NCI-H2227 (cell line): ENCODE measurements around the gene KLC3.

ENCODE experiments used
- DNase-seq: peaks from one replicate; lab custom pipeline; 2025; ENCODE audit not compliant: unreplicated experiment; lab: John Stamatoyannopoulos, UW

KLC3 gene

DNA sequence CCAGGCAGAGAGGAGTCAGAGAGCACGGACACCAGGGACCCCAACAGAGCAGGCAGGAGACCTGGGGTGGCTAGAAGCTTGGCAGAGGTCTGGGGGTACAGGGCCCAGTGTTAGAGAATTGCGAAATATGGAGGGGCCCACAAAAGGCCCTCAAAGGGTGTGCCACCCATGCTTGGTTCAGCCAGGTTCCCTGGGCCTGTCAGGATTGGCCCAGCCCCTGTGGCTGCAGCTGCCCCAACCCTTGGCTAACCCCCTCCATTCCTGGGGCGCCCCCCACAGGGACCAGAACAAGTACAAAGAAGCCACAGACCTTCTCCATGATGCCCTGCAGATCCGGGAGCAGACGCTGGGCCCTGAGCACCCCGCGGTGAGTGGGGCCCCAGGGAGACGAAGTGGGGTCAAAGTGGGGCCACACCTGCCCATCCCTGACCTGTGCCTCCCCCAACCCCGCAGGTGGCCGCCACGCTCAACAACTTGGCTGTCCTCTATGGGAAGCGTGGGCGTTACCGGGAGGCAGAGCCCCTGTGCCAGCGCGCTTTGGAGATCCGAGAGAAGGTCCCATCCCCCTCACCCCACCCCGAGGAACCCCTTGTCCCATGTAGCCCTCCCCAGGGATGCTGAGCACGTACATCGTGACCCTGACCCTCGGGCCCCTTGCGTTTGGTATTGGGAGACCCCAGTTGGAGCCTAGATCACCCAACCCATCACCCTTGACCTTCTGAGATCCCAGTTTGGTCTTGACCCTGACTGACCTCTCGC lies 8.0 kb downstream of the KLC3 start:
- no peak for DNase-seq

GRCh38 chr19:45349126-45349415 lies 8.5 kb downstream of the KLC3 start:
- no peak for DNase-seq

DNA sequence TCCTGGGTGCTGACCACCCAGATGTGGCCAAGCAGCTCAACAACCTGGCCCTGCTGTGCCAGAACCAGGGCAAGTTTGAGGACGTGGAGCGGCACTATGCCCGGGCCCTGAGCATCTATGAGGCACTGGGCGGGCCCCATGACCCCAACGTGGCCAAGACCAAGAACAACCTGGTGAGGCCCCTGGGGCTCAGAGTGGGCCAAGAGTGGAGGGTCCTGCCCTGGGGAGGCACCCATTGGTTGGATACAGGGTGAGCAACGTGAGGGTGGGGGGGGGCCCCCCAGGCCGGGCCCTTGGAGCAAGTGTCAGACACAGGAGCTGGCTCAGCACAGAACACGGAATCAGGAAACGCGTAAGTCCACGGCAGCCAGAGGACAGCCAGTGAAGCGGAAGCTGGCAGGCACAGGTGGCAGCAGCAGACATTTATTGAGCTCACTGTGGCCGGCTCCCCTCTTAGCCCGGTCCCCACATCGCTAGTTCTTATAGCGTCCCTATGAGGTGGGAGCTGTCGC lies 8.9 kb downstream of the KLC3 start:
- DNase-seq, result no peak

DNA sequence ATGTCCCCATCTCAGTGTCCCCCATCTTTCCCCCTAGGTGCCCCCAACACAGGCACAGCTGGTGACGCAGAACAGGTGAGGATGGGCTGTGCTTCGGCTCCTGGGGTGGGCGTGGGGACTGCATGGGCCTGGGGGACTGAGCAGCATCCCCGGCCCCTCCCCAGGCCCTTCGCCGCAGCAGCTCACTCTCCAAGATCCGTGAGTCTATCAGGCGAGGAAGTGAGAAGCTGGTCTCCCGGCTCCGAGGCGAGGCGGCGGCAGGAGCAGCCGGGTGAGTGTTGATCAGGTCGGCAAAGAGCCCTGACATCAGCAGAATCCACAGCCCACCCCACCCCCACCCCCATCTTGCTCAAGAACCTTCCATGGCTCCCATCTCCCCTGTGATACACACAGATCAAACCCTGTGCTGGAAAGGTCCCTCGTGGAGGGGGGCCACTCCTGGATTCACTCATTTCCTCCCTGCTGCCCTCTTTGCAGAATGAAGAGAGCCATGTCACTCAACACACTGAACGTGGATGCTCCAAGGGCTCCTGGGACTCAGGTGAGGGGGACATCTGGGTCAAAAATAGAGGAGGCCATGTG lies 10.0 kb downstream of the KLC3 start:
- DNase-seq, result no peak

DNA sequence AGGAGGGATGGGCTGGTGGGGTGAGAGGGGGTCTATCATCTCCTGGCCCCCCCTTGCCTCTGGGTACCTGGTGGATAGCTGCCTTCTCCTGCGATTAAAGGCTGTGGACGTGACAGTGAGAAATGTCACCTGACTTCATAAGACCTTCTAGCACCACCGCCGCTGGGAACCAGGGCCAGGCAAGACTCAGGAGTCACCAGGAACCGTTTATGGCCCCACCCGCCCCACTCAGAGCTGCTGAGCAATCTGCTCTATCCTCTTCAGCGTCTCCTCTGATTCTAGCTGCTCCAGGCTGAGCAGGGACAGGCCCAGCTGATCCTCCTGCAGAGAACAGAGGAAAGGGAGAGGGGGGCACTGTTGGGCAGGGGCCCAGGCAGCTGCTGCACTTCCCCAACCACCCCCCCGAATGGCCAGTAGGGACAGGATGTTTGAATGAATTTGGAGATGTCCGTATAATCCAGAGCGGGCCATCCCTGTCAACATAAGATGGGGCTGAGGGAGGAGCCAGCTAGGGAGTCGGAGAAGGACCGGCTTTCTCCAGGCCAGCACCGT lies 10.9 kb downstream of the KLC3 start:
- no peak for DNase-seq

DNA sequence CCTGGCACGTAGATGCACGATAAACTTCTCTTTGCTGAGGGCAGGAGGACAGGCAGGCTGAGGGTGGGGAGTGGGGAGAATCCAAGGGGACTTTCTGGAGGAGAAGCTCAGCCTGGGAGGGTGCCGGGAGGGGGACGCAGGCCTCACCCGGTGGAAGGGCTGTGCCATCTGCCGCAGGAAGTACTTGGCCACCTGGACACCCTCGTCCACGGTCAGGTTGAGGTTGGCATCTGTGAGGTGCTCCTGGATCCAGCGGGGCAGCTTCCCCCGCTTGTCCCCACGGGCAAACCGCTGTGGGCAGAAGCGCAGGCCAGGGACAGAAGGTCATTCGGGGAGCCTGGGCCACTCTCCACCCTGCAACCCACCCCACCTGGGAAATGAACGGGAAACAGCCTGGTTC lies 11.5 kb downstream of the KLC3 start:
- no peak for DNase-seq

DNA sequence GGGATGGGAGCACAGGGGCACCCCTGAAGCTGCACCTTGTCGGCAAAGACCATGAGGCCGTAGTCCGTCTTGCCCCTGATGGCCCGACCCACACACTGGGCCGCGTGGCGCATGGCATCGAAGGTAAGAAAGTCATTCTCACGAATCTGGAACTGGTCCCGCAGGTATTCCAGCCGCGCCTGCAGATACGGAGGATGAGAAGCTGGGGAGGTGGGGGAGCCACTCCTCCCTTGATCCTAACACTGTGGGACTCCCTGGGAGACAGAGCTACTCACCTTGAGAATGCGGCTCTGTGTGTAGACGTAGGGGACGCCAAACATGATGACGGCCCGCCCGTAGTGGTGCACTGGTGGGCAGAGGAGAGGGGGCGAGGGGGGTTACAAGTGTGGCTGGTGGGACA lies 11.9 kb downstream of the KLC3 start:
- DNase-seq, result no peak

GRCh38 chr19:45352914-45353796 lies 12.6 kb downstream of the KLC3 start:
- no peak for DNase-seq

DNA sequence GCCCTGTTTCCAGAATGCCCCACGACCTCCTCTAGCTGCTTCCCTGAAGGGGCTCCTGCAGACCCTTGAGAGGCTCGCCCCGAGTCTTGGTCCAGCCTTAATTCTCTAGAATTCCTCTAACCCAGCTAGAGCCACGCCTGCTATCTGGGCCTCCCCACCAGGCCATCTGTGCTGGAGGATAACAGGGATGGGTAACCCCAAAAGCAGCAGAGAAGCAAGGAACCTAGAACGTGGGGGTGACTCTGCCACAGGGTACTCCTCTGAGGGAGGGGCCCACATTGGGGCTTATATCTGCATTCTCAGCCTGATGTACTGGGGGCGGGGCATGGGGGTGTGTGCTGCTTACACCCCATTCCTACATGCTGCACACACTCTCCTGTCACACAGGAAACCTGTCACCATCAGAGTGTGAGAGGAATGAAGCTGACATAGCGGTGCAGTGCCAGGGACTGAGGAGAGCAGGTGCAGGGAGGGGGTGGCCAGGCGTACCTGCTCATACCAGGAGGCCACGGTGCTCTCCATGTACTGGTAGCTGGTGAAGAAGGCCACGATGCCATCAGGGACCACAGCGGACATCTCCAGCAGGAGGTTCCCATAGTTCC lies 13.8 kb downstream of the KLC3 start:
- DNase-seq, result no peak

- DNase-seq, result no peak
Observed at GRCh38 chr19:45355402-45355801, 14.9 kb downstream of the KLC3 start.

GRCh38 chr19:45355910-45356309 lies 15.4 kb downstream of the KLC3 start:
- DNase-seq, result no peak

DNA sequence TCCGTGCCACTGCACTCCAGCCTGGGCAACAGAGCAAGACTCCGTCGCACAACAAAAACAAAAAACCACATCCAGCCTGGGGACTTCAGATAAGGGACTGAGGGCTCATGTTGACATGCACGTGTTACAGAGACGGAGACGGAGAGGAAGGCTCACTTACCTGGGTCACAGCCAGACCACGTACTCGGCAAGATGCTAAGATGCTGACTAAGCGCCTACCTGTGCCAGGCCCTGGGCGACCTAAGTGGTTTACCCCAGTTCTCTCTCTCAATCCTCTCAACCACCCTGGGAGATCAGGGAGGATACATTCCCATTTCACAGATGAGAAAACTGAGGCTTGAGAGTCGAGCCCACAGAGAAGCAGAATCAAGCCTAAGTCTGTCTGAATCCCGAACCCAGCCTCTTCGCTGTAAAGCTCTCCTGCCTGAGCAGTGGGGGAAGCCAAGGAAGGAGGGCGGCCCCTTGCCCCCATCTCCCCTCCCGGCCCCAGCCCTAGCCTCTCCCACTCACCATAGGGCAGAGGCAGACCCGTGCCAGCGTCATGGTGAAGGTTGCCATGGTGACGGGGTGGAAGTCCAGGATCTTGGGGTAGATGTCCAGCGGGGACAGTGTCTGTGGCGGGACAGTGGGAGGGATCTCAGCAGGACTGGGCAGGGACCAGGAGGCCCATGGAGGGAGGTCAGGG lies 16.4 kb downstream of the KLC3 start:
- no peak for DNase-seq

GRCh38 chr19:45357445-45357783 lies 16.9 kb downstream of the KLC3 start:
- no peak for DNase-seq

- DNase-seq, result no peak
Observed at GRCh38 chr19:45358213-45358792, 17.8 kb downstream of the KLC3 start.

DNA sequence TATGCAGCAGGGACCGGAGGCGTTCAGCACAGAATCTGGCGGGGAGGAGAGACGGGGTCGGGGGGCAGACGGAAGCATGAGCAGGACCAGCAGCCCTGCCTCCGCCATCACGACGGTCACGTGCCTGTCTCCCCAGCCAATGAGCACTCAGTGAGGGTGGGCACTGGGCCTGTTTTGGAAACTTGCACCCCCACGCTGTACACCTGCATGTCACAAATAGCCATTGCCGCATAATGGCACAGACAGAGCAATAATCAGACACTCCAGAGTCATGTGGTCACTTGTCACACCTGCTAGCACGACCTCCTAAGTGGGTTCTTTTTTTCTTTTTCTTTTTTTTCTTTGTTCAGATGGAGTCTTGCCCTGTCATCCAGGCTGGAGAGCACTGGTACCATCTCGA lies 21.1 kb downstream of the KLC3 start:
- no peak for DNase-seq

DNA sequence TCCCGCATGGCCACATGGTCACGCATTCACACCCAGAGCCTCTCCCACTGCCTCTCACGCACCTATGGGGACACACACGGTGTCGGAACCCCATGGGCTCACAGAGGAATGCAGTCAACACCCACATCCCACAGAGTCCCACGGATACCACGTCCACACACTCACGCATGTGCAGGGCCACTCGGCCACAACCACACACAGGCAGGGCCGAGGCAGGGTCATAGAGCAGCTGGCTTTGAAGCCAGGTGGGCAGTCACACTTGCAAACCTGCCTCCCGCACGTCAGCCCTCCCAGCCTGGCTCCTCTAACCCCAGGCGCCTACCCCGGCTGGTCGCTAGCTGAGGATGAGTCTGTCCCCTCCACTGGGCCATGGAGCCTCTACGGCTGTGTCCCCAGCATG lies 21.7 kb downstream of the KLC3 start:
- no peak for DNase-seq

- no peak for DNase-seq
Observed at GRCh38 chr19:45363861-45364459, 23.4 kb downstream of the KLC3 start.

DNA sequence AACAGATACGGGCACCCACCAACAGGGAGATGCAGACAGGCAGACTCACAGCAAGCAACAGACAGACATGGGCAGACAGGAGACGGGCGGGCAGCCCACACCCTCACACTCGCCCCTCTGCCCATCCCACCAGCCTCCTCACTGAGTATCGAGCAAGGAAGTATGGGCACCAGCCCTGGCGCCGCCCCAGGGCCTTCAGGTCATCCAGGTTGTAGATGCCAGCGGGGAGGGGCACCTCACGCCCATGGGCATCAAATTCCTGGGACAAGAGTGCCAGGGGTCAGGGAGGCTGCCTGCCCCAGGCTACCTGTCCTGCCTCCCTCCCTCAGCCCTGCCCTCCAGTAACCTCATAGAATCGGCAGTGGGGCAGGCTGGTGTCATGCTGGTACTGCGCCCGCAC lies 24.1 kb downstream of the KLC3 start:
- no peak for DNase-seq

DNA sequence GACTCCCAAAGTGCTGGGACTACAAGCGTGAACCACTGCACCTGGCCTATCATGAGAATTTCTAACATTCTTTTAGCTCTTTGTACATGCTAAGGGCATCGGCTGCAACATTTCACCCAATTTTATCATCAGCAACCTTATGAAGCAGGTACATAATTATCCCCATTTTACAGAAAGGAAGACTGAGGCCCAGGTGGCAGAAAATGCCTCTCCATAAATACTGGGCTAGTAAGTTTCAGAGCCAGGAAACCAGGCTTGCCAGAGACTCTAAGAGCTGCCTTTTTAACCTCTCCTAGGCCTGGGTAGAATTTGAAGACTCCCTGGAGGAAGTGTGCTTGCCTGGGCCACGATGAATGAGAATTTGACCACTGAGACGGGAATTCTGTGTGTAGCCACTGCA lies 27.6 kb downstream of the KLC3 start:
- no peak for DNase-seq

- no peak for DNase-seq
Observed at GRCh38 chr19:45368737-45369340, 28.3 kb downstream of the KLC3 start.
